ENCODE measurements around the gene ZNF699.
A peak's percentile ranks its signal among the peaks of the same experiment; 100 is the strongest.

Gene ZNF699

DNA sequence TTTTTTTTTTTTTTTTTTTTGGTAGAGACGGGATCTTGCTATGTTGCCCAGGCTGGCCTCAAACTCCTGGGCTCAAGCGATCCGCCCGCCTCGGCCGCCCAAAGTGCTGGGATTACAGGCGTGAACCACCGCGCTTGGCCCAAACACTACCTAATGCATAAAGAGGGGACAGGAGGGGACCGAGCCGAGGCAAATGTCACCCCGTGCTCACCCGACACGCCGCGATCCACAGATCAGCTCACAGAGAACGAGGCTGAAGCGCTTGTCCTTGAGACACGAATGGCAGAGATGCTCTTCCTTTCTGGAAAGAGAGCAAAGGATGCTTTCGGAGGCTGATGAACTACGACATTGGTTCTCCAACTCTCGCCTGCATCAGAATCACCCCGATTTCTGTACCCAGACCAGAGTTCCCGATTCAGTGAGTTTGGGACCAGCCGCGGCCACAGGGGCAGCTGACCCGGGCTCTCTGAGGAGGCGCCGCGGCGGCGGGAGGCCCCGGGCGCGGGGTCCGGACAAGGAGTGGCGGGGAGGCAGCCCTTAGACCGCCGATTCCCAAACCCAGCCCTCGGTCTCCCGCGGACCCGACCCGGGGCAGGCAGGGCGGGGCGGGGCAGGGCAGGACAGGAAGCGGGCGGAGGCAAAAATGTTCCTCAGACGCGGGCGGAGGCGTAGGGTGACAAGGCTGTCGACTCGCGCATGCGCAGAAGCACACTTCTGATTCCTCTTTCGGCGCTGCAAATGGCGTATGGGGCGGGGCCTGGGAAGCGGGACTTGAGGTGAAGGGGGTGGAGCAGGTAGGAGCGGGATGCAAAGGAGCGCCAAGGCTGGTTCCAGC is at the start of gene ZNF699:
TSS of gene ZNF699 (minus strand) at position 700 of the 835 bp plus-strand sequence. CDS start 4,719 bp downstream, outside the sequence.
- Mint-ChIP-seq H3K27ac (ENCODE audit: low read depth) (peak within 1 kb of the TSS; percentile 93), H3K36me3 (ENCODE audit: insufficient read depth) (peaks cover 26% of the 10 kb centered on the region)

DNA sequence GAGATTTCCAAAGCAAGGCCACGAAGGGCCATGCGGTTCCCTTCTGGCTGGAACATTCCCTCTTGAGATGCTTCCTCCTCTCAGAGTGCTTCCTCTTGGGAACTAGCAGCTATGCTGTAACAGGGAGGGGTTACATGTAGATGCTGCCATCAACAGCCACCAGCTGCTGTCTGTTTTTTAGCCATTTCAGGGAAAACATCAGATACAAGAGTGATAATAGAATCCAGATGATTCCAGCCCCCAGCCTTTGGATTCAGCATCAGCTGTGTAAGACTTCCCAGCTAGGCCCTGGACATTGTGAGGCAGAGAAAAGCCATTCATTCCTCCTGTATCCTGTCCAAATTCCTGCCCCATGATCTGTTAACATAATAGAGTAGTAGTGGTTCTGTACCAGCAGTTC is 45.0 kb upstream of the ZNF699 start:
- no peak overlapping the region for H3K4me3 Mint-ChIP-seq
- no peaks in the 10 kb centered on the region for H3K4me1 Mint-ChIP-seq
- ATAC-seq (replicated peaks; ENCODE audit: extremely low read depth, poor library complexity, severe bottlenecking), result no peak
- H3K36me3 Mint-ChIP-seq (ENCODE audit: insufficient read depth), result no peaks in the 10 kb centered on the region
- peaks cover 5% of the 10 kb centered on the region for H3K9me3 Mint-ChIP-seq
- no peaks in the 10 kb centered on the region for H3K27me3 Mint-ChIP-seq
- DNase-seq (ENCODE audit: low spot score in 2 of 2), result no peak
- no peak overlapping the region for H3K27ac Mint-ChIP-seq (ENCODE audit: low read depth)

More for the DNA sequence above, at the start of gene ZNF699:
- ATAC-seq (replicated peaks; ENCODE audit: extremely low read depth, poor library complexity, severe bottlenecking), result peak; percentile 94
- Mint-ChIP-seq H3K9me3 (no peaks in the 10 kb centered on the region), H3K27me3 (no peaks in the 10 kb centered on the region), H3K4me1 (peaks cover 32% of the 10 kb centered on the region), H3K4me3 (peak within 1 kb of the TSS; percentile 81)
- DNase-seq (ENCODE audit: low spot score in 2 of 2), result peak; percentile 96

GRCh38 chr19:9353011-9353410 is 43.4 kb upstream of the ZNF699 start:
- DNase-seq (ENCODE audit: low spot score in 2 of 2) (no peak), ATAC-seq (replicated peaks; ENCODE audit: extremely low read depth, poor library complexity, severe bottlenecking) (no peak)
- no peaks in the 10 kb centered on the region for H3K27me3 Mint-ChIP-seq
- no peak overlapping the region for H3K4me3 Mint-ChIP-seq
- no peaks in the 10 kb centered on the region for H3K4me1 Mint-ChIP-seq
- no peak overlapping the region for H3K27ac Mint-ChIP-seq (ENCODE audit: low read depth)
- H3K36me3 Mint-ChIP-seq (ENCODE audit: insufficient read depth), result peaks cover 1% of the 10 kb centered on the region
- H3K9me3 Mint-ChIP-seq, result peaks cover 12% of the 10 kb centered on the region

GRCh38 chr19:9352505-9352904 is 42.9 kb upstream of the ZNF699 start:
- no peak overlapping the region for H3K27ac Mint-ChIP-seq (ENCODE audit: low read depth)
- peaks cover 12% of the 10 kb centered on the region for H3K9me3 Mint-ChIP-seq
- peaks cover 1% of the 10 kb centered on the region for H3K36me3 Mint-ChIP-seq (ENCODE audit: insufficient read depth)
- no peaks in the 10 kb centered on the region for H3K4me1 Mint-ChIP-seq
- H3K27me3 Mint-ChIP-seq, result no peaks in the 10 kb centered on the region
- DNase-seq (ENCODE audit: low spot score in 2 of 2), result no peak
- H3K4me3 Mint-ChIP-seq, result no peak overlapping the region
- ATAC-seq (replicated peaks; ENCODE audit: extremely low read depth, poor library complexity, severe bottlenecking), result no peak

DNA sequence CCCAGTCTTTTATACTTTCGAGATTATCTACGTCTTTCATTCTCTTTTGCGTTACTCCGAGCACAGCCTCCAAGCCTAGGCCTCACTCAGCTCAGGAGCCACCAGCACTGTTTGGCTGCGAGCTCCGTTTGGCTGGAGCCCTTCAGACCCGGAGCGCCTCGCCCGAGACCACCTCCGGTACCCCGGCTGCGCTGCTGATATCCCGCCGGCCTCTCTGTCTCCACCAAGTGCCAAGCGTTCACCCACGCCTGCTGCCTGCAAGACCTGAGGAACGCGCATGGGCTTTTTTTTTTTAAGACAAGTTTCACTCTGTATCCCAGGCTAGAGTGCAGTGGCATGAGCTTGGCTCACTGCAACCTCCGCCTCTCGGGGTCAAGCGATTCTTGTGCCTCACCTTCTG is 39.0 kb upstream of the ZNF699 start:
- no peak for DNase-seq (ENCODE audit: low spot score in 2 of 2)

GRCh38 chr19:9348253-9348652 is 38.6 kb upstream of the ZNF699 start:
- Mint-ChIP-seq H3K27me3 (no peaks in the 10 kb centered on the region), H3K4me1 (no peaks in the 10 kb centered on the region), H3K27ac (ENCODE audit: low read depth) (no peak overlapping the region), H3K4me3 (no peak overlapping the region), H3K9me3 (peaks cover 27% of the 10 kb centered on the region), H3K36me3 (ENCODE audit: insufficient read depth) (peaks cover 4% of the 10 kb centered on the region)
- ATAC-seq (replicated peaks; ENCODE audit: extremely low read depth, poor library complexity, severe bottlenecking) (no peak), DNase-seq (ENCODE audit: low spot score in 2 of 2) (no peak)

More for the DNA sequence above, 39.0 kb upstream of the ZNF699 start:
- Mint-ChIP-seq H3K4me1 (no peaks in the 10 kb centered on the region), H3K9me3 (peaks cover 24% of the 10 kb centered on the region), H3K36me3 (ENCODE audit: insufficient read depth) (peaks cover 3% of the 10 kb centered on the region), H3K4me3 (no peak overlapping the region), H3K27ac (ENCODE audit: low read depth) (no peak overlapping the region), H3K27me3 (no peaks in the 10 kb centered on the region)
- ATAC-seq (replicated peaks; ENCODE audit: extremely low read depth, poor library complexity, severe bottlenecking), result no peak

- H3K4me3 Mint-ChIP-seq, result no peak overlapping the region
- H3K27me3 Mint-ChIP-seq, result no peaks in the 10 kb centered on the region
- DNase-seq (ENCODE audit: low spot score in 2 of 2) (no peak), ATAC-seq (replicated peaks; ENCODE audit: extremely low read depth, poor library complexity, severe bottlenecking) (no peak)
- H3K36me3 Mint-ChIP-seq (ENCODE audit: insufficient read depth), result peaks cover 14% of the 10 kb centered on the region
- no peaks in the 10 kb centered on the region for H3K4me1 Mint-ChIP-seq
- no peak overlapping the region for H3K27ac Mint-ChIP-seq (ENCODE audit: low read depth)
- peaks cover 31% of the 10 kb centered on the region for H3K9me3 Mint-ChIP-seq
Observed at GRCh38 chr19:9345005-9345404, 35.4 kb upstream of the ZNF699 start.

- DNase-seq (ENCODE audit: low spot score in 2 of 2), result no peak
- Mint-ChIP-seq H3K36me3 (ENCODE audit: insufficient read depth) (peaks cover 21% of the 10 kb centered on the region), H3K4me3 (no peak overlapping the region), H3K9me3 (peaks cover 39% of the 10 kb centered on the region), H3K27me3 (no peaks in the 10 kb centered on the region), H3K4me1 (no peaks in the 10 kb centered on the region), H3K27ac (ENCODE audit: low read depth) (no peak overlapping the region)
- ATAC-seq (replicated peaks; ENCODE audit: extremely low read depth, poor library complexity, severe bottlenecking), result no peak
Observed at GRCh38 chr19:9342610-9343304, 33.1 kb upstream of the ZNF699 start.

DNA sequence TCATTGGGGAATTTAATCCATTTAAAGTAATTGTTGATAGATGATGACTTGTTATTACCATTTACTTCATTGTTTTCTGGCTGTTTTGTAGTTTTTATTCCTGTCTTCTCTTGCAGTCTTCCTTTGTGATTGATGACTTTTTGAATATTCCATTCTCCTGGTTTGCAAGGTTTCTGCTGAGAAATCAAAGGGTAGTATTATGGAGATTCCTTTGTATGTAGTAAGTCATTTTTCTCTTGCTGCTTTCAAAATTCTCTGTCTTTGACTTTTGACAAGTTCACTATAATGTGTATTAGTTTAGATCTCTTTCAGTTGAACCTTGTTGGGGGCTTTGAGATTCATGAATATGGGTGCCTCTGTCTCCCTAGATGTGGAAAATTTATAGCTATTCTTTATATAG is 20.4 kb upstream of the ZNF699 start:
- DNase-seq (ENCODE audit: low spot score in 2 of 2), result no peak
- Mint-ChIP-seq H3K27me3 (no peaks in the 10 kb centered on the region), H3K4me1 (peaks cover 1% of the 10 kb centered on the region), H3K9me3 (peaks cover 17% of the 10 kb centered on the region), H3K27ac (ENCODE audit: low read depth) (no peak overlapping the region), H3K4me3 (no peak overlapping the region), H3K36me3 (ENCODE audit: insufficient read depth) (peaks cover 11% of the 10 kb centered on the region)
- no peak for ATAC-seq (replicated peaks; ENCODE audit: extremely low read depth, poor library complexity, severe bottlenecking)

DNA sequence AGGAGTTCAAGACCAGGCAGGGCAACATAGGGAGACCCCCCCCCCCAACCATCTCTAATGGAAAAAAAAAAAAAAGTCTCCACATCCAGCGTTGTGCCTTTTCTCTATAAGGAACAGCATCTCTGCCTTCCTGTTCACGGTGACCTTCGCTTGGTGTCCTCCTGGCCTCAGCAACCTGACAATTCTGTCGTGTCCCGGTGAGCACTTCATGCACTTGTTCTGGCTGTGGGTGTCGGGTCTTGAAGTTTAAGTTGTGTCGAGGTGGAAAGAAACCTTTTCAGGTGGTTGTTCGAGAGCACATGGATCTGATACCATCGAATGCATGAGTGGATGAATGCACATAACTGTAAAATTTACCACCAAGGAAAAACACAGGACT is 14.9 kb upstream of the ZNF699 start:
- peaks cover 23% of the 10 kb centered on the region for H3K36me3 Mint-ChIP-seq (ENCODE audit: insufficient read depth)
- H3K4me3 Mint-ChIP-seq, result peak overlapping the region; percentile 91
- DNase-seq (ENCODE audit: low spot score in 2 of 2) (no peak), ATAC-seq (replicated peaks; ENCODE audit: extremely low read depth, poor library complexity, severe bottlenecking) (no peak)
- H3K9me3 Mint-ChIP-seq, result no peaks in the 10 kb centered on the region
- H3K27me3 Mint-ChIP-seq, result no peaks in the 10 kb centered on the region
- peaks cover 16% of the 10 kb centered on the region for H3K4me1 Mint-ChIP-seq
- H3K27ac Mint-ChIP-seq (ENCODE audit: low read depth), result peak overlapping the region; percentile 97

DNA sequence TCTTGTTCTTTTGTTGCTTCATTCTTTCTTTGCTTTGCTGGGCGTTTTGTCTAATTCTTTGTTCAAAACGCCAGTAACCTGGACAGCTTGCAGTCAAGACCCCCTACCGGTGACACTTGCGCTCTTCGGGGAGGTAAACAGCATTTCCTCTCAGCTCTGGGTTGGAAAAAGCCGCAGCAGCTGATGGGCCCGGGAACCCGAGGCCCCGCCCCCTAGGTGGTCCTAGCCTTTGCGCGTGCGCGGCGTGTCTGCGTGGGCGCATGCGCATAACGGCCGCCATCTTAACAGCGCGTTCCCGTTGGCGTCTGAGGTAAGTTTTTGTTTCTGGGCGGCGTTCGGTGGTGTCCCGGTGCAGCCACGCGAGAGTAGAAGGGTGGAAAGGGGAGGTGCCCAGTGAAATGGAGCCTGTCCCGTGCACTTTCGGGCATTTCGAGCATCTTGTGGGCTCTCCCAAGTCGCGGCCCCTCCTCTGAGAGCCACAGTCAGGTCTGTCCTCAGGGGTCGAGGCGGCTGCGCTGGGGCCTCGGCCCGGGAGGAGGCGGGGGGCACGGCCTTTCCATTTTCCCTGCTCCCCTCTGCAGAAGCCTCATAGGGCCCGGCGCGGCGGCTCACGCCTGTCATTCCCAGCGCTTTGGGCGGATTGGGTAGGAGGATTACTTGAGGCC is 14.4 kb upstream of the ZNF699 start, which contains the start of gene ZNF559:
TSS of gene ZNF559 (plus strand) at position 261 of the 665 bp plus-strand sequence. CDS start 14,371 bp downstream, outside the sequence.
- DNase-seq (ENCODE audit: low spot score in 2 of 2), result peak; percentile 97
- peak; percentile 99 for ATAC-seq (replicated peaks; ENCODE audit: extremely low read depth, poor library complexity, severe bottlenecking)
- Mint-ChIP-seq H3K36me3 (ENCODE audit: insufficient read depth) (peaks cover 23% of the 10 kb centered on the region), H3K27me3 (no peaks in the 10 kb centered on the region), H3K9me3 (no peaks in the 10 kb centered on the region), H3K4me1 (peaks cover 16% of the 10 kb centered on the region), H3K27ac (ENCODE audit: low read depth) (peak within 1 kb of the TSS; percentile 97), H3K4me3 (peak within 1 kb of the TSS; percentile 91)

- DNase-seq (ENCODE audit: low spot score in 2 of 2) (no peak), ATAC-seq (replicated peaks; ENCODE audit: extremely low read depth, poor library complexity, severe bottlenecking) (peak; percentile 41)
- H3K27me3 Mint-ChIP-seq, result no peaks in the 10 kb centered on the region
- peak overlapping the region; percentile 97 for H3K27ac Mint-ChIP-seq (ENCODE audit: low read depth)
- H3K9me3 Mint-ChIP-seq, result no peaks in the 10 kb centered on the region
- peak overlapping the region; percentile 91 for H3K4me3 Mint-ChIP-seq
- H3K36me3 Mint-ChIP-seq (ENCODE audit: insufficient read depth), result peaks cover 23% of the 10 kb centered on the region
- peaks cover 16% of the 10 kb centered on the region for H3K4me1 Mint-ChIP-seq
Observed at GRCh38 chr19:9323557-9323918, 13.9 kb upstream of the ZNF699 start.

Data from central memory CD8-positive, alpha-beta T cell (primary cell).